Caco-2 (cell line): ENCODE measurements around the gene NXPH4. TPM values are rescaled to one million over a fixed set of nuclear protein-coding genes. Genes with fewer than 3 reads are reported as not detected.

ENCODE experiments used
- BruUV-seq: library from RNA; stranded (reverse); fragments of 400-500 nt; replicated peaks from 2 replicates; lab custom pipeline; 2021; lab: Mats Ljungman, UMichigan
- CTCF ChIA-PET: fragments of 300-600 bp; sonication (Branson Sonifier 250); formaldehyde crosslinking; loops from one replicate; lab custom pipeline; 2022; ENCODE audit warnings: antibody characterized with exemption; lab: Charles Lee
- POLR2A ChIA-PET: fragments of 300-600 bp; sonication (Branson Sonifier 250); formaldehyde crosslinking; loops from one replicate; lab custom pipeline; 2022; ENCODE audit warnings: antibody characterized with exemption; lab: Charles Lee
- DNase-seq, 2 experiments: peaks; one replicate each; pipeline versions ENCODE4 v3.0.0 to v3.0.0-alpha.2; 2020 to 2022
- H3K27me3 ChIP-seq: replicated peaks from 2 replicates; pipeline ENCODE4 v1.6.0; 2011; ENCODE audit warnings: low read length; ENCODE audit not compliant: control insufficient read depth, insufficient read depth
- H3K36me3 ChIP-seq: 2 replicates; pipeline ENCODE4 v1.5.1; 2011; ENCODE audit warnings: low read length; ENCODE audit not compliant: control insufficient read depth, insufficient read depth
- H3K4me1 ChIP-seq: fragments of 250-450 bp; sonication (Bioruptor Pico); 2 replicates; pipeline ENCODE4 v1.5.1; 2020; ENCODE audit warnings: mild to moderate bottlenecking
- H3K4me3 ChIP-seq: 2 replicates; pipeline ENCODE4 v1.5.1; 2011; ENCODE audit warnings: low read depth, mild to moderate bottlenecking, control low read depth, low read length
- H3K9me3 ChIP-seq: fragments of 250-450 bp; sonication (Bioruptor Pico); 2 replicates; pipeline ENCODE4 v1.5.1; 2020; ENCODE audit warnings: mild to moderate bottlenecking, moderate library complexity
- H3K27ac Mint-ChIP-seq: one replicate; pipeline ENCODE4 v1.8.0; 2022; ENCODE audit warnings: mixed read lengths; ENCODE audit not compliant: unreplicated experiment
- H3K27me3 Mint-ChIP-seq: one replicate; pipeline ENCODE4 v1.8.0; 2022; ENCODE audit warnings: mixed read lengths; ENCODE audit not compliant: insufficient read depth, unreplicated experiment
- H3K36me3 Mint-ChIP-seq: one replicate; pipeline ENCODE4 v1.8.0; 2022; ENCODE audit warnings: mild to moderate bottlenecking, mixed read lengths; ENCODE audit not compliant: insufficient read depth, unreplicated experiment
- H3K4me1 Mint-ChIP-seq: one replicate; pipeline ENCODE4 v1.8.0; 2022; ENCODE audit warnings: low read depth, mixed read lengths; ENCODE audit not compliant: unreplicated experiment
- H3K4me3 Mint-ChIP-seq: one replicate; pipeline ENCODE4 v1.8.0; 2022; ENCODE audit warnings: mild to moderate bottlenecking, moderate library complexity, mixed read lengths; ENCODE audit not compliant: unreplicated experiment
- H3K9me3 Mint-ChIP-seq: one replicate; pipeline ENCODE4 v1.8.0; 2022; ENCODE audit warnings: mixed read lengths; ENCODE audit not compliant: unreplicated experiment
- CTCF ChIP-seq, 2 experiments: fragments of 200-600 bp in 1 of 2; IDR thresholded peaks; 1 replicate in 1 of 2; 2 replicates in 1 of 2; pipeline versions ENCODE4 v1.5.1 to v1.8.0; 2011 to 2022; ENCODE audit warnings: antibody characterized with exemption in 1 of 2, control low read depth in 1 of 2, inconsistent platforms in 1 of 2, low read depth in 1 of 2, low read length in 1 of 2, mild to moderate bottlenecking in 1 of 2, moderate library complexity in 1 of 2; ENCODE audit not compliant: insufficient read depth in 1 of 2, severe bottlenecking in 1 of 2, unreplicated experiment in 1 of 2
- intact Hi-C: fragments of 100-400 bp; cut with micrococcal nuclease; formaldehyde crosslinking; loops from one replicate; pipeline ENCODE4 v1.10.0; 2022; ENCODE audit not compliant: unreplicated experiment
- total RNA-seq: library from RNA; stranded (reverse); gene quantifications from 2 replicates; pipeline ENCODE4 v1.2.3, GENCODE V29; 2022

Gene NXPH4
- total RNA-seq, 1 experiment from 2014 or later = 10.0 TPM

GRCh38 chr12:57185403-57185802 lies 31.2 kb upstream of the NXPH4 start:
- ChIA-PET CTCF (interaction anchor here (1.2 kb wide), 1 partner anchor 58 kb away, joined by 3 read pairs; the partner anchor contains the start of gene LRP1), POLR2A (no interaction called here)
- Mint-ChIP-seq H3K4me1 (peaks cover 17% of the 10 kb centered on the region), H3K4me3 (no peak overlapping the region), H3K27ac (no peak overlapping the region), H3K36me3 (peaks cover 60% of the 10 kb centered on the region), H3K9me3 (no peaks in the 10 kb centered on the region), H3K27me3 (no peaks in the 10 kb centered on the region)
- no peaks in the 10 kb centered on the region for H3K4me1 ChIP-seq
- BruUV-seq = no TSS peak
- no peak for TF ChIP-seq CTCF (IDR thresholded peaks at IDR 0.05; ENCODE audit: insufficient read depth in 1 of 2, low read depth in 1 of 2, low read length in 1 of 2, severe bottlenecking in 1 of 2, unreplicated experiment in 1 of 2)
- DNase-seq = no peak
- H3K27me3 ChIP-seq = no peaks in the 10 kb centered on the region
- peaks cover 4% of the 10 kb centered on the region for H3K36me3 ChIP-seq
- H3K4me3 ChIP-seq = no peak overlapping the region
- intact Hi-C loops = no loop called here
- H3K9me3 ChIP-seq = no peaks in the 10 kb centered on the region

GRCh38 chr12:57185906-57186508 lies 30.6 kb upstream of the NXPH4 start:
- peaks cover 17% of the 10 kb centered on the region for H3K4me1 Mint-ChIP-seq
- intact Hi-C loops = no loop called here
- H3K4me1 ChIP-seq = no peaks in the 10 kb centered on the region
- no peak for TF ChIP-seq CTCF (IDR thresholded peaks at IDR 0.05; ENCODE audit: insufficient read depth in 1 of 2, low read depth in 1 of 2, low read length in 1 of 2, severe bottlenecking in 1 of 2, unreplicated experiment in 1 of 2)
- H3K4me3 Mint-ChIP-seq = no peak overlapping the region
- peaks cover 60% of the 10 kb centered on the region for H3K36me3 Mint-ChIP-seq
- ChIA-PET CTCF (interaction anchor here (1.2 kb wide), 1 partner anchor 58 kb away, joined by 3 read pairs; the partner anchor contains the start of gene LRP1), POLR2A (no interaction called here)
- H3K27ac Mint-ChIP-seq = no peak overlapping the region
- H3K9me3 ChIP-seq = no peaks in the 10 kb centered on the region
- H3K27me3 Mint-ChIP-seq = no peaks in the 10 kb centered on the region
- no peak overlapping the region for H3K4me3 ChIP-seq
- H3K36me3 ChIP-seq = peaks cover 4% of the 10 kb centered on the region
- no peaks in the 10 kb centered on the region for H3K27me3 ChIP-seq
- BruUV-seq = no TSS peak
- H3K9me3 Mint-ChIP-seq = no peaks in the 10 kb centered on the region
- no peak for DNase-seq

- Histone ChIP-seq H3K4me3 (no peak overlapping the region), H3K36me3 (peaks cover 5% of the 10 kb centered on the region), H3K27me3 (no peaks in the 10 kb centered on the region), H3K9me3 (no peaks in the 10 kb centered on the region), H3K4me1 (no peaks in the 10 kb centered on the region)
- TF ChIP-seq CTCF (IDR thresholded peaks at IDR 0.05; ENCODE audit: insufficient read depth in 1 of 2, low read depth in 1 of 2, low read length in 1 of 2, severe bottlenecking in 1 of 2, unreplicated experiment in 1 of 2) = no peak
- Mint-ChIP-seq H3K27ac (no peak overlapping the region), H3K9me3 (no peaks in the 10 kb centered on the region), H3K4me3 (no peak overlapping the region), H3K27me3 (no peaks in the 10 kb centered on the region), H3K4me1 (peaks cover 9% of the 10 kb centered on the region), H3K36me3 (peaks cover 62% of the 10 kb centered on the region)
- no TSS peak for BruUV-seq
- POLR2A ChIA-PET = no interaction called here
- intact Hi-C loops = no loop called here
- DNase-seq = no peak
- CTCF ChIA-PET = interaction anchor here (0.6 to 0.7 kb wide), 2 partner anchors 36 to 60 kb away, joined by 3 read pairs; no protein-coding TSS in a partner anchor
Observed at GRCh38 chr12:57187222-57188089, 29.1 kb upstream of the NXPH4 start.
